Cardiac septum (tissue), 1 donor: ENCODE measurements around the gene STBD1. TPM values are rescaled to one million over a fixed set of nuclear protein-coding genes. Genes with fewer than 3 reads are reported as not detected.
A peak's percentile ranks its signal among the peaks of the same experiment; 100 is the strongest.

Experiments
- DNase-seq: peaks from one replicate; pipeline ENCODE4 v3.0.0-alpha.2; 2020; ENCODE audit warnings: low spot score
- intact Hi-C: fragments of 100-400 bp; cut with DNase I; formaldehyde crosslinking; loops from one replicate; pipeline ENCODE4 v1.14.0; 2022
- long read RNA-seq: library from polyadenylated mRNA; unstranded; transcript quantifications from one replicate; pipeline ENCODE4 v2.0.0, GENCODE V29; 2021
- total RNA-seq: library from RNA; stranded (reverse); fragmentation: NEBNext Ultra II Directional; extraction: Animal tissue kit (Norgen Biotek cat#: 25700); gene quantifications from one replicate; pipeline ENCODE4 v1.2.1, GENCODE V29; 2021
- donor health status: DM: no; HTN: no; CAD: no.

Gene STBD1
- 37.6 TPM for total RNA-seq
- long read RNA-seq, transcript STBD1-201 (2 exons, 3,420 nt) = major isoform, 220 of 222 reads
- long read RNA-seq, partial matches to known transcripts = 0 of 222 reads
- long read RNA-seq, other reads (novel, unspliced or antisense) = 2 of 222 reads

DNA sequence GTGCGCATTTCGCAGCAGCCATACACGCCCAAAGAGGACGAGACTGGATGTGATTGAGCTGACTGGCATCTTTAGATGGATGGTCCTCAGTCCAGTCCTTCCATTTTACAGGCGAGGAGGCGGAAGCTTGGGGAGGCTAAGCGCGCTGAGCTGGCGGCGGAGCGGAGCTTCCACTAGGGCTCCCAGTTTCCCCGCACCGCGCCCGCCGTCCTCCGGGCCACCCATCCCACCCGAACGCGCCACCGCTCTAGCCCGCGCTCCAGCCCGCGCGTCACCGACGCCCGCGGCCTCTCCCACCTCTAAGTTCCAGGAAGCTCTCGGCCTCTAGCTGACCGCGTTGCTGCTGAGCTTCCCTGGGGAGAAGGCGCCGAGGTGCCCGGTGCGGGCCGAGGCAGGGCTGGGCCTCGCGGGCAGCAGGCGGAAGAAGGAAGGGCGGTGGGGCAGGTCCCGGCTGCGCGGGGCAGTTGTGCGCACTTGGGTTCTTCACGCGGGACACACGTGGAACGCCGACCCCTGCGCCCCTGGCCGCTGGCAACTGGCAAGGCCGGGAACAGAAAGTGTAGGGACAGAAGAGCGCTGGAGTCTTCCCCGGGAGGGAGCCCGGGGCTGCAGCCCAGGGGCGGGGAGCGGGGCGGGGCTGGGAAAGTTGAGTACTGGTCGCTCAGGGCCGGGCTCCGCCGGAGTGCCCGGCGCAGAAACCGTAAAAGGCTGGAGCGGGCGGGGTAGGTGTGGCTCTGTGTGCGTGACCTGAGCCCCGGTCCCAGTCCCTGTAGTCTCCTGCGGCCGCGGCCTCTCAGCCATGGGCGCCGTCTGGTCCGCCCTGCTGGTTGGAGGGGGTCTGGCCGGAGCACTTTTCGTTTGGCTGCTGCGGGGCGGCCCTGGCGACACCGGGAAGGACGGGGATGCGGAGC lies at the start of gene STBD1:
Gene STBD1, plus strand, starts transcription at position 763 of the 911 bp plus-strand sequence. Its CDS starts 37 bp downstream, at position 800.
- peak; percentile 93 for DNase-seq
- intact Hi-C loops = loop anchor here (1.0 to 10.0 kb wide), 6 partner anchors 54 to 189 kb away; partner anchors contain the start of genes CCDC158, FAM47E and SCARB2

GRCh38 chr4:76256968-76257367 lies 49.6 kb upstream of the STBD1 start:
- no peak for DNase-seq
- intact Hi-C loops = no loop called here

GRCh38 chr4:76257824-76258223 lies 48.7 kb upstream of the STBD1 start:
- DNase-seq = no peak
- intact Hi-C loops = no loop called here

GRCh38 chr4:76260571-76260970 lies 46.0 kb upstream of the STBD1 start:
- no peak for DNase-seq
- intact Hi-C loops = no loop called here

DNA sequence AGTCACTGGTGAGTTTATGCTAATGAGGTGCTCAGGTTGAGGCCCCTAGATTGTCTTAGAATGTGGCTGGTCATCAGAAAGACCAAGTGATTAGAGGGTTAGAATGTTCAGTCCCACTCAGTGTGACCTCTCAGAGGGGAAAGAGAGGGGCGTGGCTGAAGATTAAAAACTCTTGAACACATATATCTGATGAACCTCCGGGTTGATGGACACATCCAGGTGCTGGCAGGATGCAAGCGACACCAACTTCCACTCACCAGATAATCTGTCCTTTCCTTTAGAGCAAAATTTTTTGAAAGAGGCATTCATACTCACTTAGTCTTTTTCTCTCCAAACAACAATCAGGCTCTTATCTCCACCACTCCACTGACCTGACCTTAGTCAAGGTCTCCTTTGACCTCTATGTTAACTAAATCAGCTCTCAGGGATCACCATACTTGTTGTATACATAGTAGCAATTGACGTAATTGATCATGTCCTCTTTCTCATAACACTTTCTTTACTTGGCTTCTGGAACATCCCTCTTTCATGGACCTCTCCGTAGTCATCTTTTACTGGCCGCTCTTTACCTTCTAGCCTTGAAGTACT lies 40.8 kb upstream of the STBD1 start:
- intact Hi-C loops = no loop called here
- no peak for DNase-seq

- intact Hi-C loops = no loop called here
These were observed 39.9 kb upstream of the STBD1 start for GRCh38 chr4:76266627-76267026.

DNA sequence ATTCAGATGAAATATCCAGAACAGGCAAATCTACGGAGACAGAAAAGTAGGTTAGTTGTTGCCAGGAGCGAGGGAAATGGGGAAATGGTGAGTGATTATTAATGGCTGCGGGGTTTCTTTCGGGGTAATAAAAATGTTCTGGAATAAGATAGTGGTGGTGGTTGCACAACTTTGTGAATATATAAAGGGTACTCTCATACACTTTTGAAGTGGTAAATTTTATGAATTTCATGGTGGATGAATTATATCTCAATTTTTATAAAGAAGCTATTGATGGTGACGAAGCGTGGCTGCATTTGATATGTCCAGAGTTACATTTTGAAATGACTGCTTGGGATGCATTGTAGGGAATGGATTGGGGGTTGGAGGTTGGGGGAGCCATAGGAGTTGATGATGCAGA lies 38.7 kb upstream of the STBD1 start:
- intact Hi-C loops = no loop called here
- no peak for DNase-seq

More at GRCh38 chr4:76266627-76267026, 39.9 kb upstream of the STBD1 start:
- no peak for DNase-seq

DNA sequence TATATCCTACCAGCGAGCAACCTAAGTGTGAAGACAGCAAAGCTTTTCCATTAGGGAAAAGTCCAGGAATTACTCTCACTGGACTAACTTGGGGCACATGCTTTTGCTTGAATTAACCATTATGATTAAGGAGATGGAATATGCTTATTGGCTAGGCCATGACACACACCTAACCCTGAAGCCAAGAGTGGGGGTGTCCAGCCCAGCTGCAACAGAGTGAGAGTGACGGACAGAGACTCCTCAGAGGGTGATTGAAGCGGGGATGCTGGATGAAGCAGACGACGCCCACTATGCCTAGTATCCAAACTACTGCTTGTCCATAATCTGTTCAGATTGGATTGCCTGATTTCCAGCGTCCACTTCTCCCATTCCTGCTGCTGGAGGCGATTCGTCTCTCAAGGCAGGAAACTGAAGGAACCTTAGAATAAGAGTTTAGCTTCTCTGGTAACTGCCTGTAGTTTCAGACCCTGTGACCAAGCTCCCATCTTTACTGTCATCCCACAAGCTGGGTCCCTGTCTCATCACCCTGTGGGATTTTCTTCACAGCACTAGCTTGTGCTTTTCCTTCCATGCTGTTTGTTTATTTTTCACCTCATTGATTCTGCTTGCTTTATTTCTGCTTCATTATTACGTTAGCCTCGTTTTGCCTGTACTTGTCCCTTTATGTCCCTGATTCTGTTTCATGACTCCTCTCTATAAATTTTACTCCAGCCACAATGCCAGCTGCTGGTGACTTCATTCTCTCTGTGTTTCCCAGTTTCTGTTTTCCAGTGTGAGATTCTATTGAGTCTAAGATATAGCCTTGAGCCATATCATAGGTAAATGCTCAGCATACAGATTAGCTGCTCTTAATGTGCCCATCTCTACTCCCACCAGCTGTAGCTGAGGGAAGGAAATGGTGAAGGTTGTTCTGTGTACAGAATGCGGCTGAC lies 36.0 kb upstream of the STBD1 start:
- no peak for DNase-seq
- intact Hi-C loops = no loop called here

DNA sequence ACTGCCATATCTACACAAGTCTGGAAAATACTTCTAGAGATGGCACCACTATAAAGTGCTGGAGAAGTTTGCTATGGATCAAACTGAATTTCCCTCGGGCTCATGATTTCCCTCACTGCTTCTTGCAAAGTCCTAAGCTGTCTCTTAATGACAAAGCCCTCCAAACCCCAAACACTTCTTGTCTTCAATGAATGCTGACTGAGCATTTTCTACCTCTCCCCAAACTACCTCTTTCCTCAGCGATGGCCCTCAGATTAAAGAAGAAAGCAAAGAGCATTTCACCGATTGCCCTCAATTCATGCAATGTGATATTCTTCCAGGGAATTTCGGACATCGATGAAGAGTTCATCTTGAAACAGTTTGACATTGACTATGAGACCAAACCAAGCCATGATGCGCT lies 35.3 kb upstream of the STBD1 start:
- DNase-seq = no peak
- intact Hi-C loops = no loop called here

DNA sequence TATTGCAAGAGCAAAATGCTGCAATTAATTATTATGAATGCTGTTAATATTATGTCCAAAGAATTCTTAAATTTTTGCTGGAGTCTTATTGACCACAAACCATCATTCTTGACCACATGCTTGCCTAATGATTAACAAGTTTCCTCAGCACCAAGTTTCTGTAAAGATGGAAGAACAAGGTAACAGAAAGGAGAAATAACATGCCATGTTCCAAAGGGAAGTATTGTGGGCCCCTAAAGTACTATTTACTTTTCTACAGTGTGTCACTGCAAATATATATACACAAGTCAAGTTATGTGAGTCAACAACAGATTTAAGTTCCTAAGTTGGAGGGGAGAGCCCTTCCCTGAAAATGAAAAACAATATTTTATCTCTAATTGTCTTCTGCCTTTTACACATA lies 34.5 kb upstream of the STBD1 start:
- DNase-seq = no peak
- intact Hi-C loops = no loop called here

DNA sequence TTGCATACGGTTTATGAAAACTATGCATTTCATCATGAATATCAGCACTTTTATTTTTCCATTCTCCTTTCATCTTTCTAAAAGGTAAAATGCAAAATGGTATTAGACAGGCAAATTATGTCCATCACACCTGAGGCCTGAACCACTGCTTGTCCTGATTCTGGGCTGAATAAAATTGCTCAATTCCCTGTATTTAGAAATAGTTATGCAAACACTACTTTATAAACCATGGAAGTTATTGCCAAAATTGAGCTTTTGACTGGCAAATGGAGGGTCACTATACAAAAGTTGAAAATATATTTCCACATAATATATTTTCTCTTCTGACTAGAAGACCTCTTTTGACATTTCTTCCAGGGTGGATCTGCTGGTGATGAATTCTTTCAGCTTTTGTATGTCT lies 34.0 kb upstream of the STBD1 start:
- intact Hi-C loops = no loop called here
- DNase-seq = no peak

DNA sequence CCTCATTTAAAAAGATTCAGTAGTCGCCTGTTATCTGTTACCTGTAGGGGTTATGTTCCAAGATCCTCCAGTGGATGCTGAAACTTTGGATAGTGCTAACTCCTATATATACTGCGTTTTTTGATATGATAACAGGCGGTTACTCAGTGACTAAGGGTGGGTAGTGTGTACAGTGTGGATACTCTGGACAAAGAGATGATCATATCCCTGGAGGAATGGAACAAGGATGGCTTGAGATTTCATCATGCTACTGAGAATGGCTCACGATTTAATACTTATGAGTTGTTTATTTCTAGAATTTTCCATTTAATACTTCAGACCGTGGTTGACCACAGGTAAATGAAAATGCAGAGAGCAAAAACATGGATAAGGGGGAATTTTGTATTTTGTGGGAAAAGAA lies 33.5 kb upstream of the STBD1 start:
- intact Hi-C loops = no loop called here
- DNase-seq = no peak

GRCh38 chr4:76275486-76276124 lies 30.9 kb upstream of the STBD1 start:
- intact Hi-C loops = no loop called here
- DNase-seq = no peak

DNA sequence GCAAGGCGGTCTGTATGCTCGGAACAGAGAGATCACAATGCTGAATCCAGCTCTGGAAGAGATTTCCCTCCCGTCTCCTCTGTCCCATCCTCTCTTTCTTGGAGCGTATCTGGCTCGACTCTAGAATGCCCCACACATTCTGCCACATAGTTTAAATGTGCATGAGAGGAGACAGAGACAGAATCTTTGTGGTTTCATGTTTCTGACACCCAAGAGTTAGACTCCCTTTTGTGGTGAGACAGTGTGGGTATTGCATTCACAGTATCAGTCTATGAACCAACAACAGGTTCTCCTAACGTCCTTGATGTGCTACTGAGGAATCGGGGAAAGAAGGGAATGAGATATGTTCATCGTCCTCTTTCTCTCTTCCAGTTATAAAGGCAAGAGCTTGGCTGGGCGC lies 29.7 kb upstream of the STBD1 start:
- no peak for DNase-seq
- intact Hi-C loops = no loop called here

DNA sequence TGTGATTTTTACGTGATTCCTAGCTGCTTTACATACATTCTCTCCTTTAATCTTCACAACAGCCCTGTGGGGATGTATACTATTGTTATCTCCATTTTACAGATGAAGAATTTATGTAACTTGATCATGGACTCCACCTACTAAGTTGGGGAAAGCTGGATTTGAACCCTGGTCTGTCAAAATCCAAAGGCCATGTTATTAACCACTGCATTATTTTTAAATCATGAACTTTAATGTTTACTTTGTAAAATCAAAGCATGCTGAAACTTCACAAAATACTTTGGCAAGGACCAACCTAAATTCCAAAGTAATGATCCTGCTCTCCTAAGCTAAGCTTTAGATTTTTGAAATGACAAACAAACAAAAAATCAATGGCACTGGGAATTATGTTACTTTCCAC lies 28.9 kb upstream of the STBD1 start:
- no peak for DNase-seq
- intact Hi-C loops = no loop called here

GRCh38 chr4:76278583-76278982 lies 27.9 kb upstream of the STBD1 start:
- intact Hi-C loops = no loop called here
- DNase-seq = no peak

DNA sequence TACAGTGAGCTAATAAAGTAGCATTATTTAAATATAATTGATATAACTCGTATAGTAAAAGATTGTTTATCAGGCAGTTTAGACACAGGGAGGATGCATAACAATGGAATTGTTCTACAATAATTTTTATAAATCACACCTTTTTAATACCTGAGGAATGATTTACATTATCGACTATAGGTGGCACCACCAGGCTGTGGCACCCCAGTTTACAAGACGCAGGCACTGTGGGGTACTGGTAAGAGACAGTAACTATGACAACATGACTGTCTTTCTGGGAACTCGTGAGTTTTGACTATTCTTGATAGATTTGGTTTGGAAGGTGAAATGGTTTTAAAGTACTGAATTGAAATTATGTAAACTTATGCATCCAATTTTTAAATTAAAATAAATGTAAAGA lies 27.1 kb upstream of the STBD1 start:
- intact Hi-C loops = no loop called here
- no peak for DNase-seq

- intact Hi-C loops = no loop called here
- no peak for DNase-seq
These were observed 25.8 kb upstream of the STBD1 start for GRCh38 chr4:76280488-76281441.
